ENCODE data around the gene GPR171. TPM values are rescaled to one million over a fixed set of nuclear protein-coding genes. Genes with fewer than 3 reads are reported as not detected.

The GPR171 gene
- total RNA-seq, 1 donor from 2014 or later: not detected

- no peak for DNase-seq
These were observed 10.1 kb upstream of the GPR171 start for GRCh38 chr3:151213151-151213550.

GRCh38 chr3:151210676-151211381, 7.8 kb upstream of the GPR171 start:
- no peak for DNase-seq

GRCh38 chr3:151209654-151210053, 6.6 kb upstream of the GPR171 start:
- DNase-seq: no peak

GRCh38 chr3:151206201-151206600, 3.2 kb upstream of the GPR171 start:
- no peak for DNase-seq

- DNase-seq: no peak
These were observed 2.5 kb upstream of the GPR171 start for GRCh38 chr3:151205482-151205881.

GRCh38 chr3:151204530-151205402, 1.8 kb upstream of the GPR171 start:
- DNase-seq: no peak

GRCh38 chr3:151201051-151201730, 1.8 kb downstream of the GPR171 start:
- DNase-seq: no peak

- no peak for DNase-seq
These were observed 2.4 kb downstream of the GPR171 start for GRCh38 chr3:151200586-151200985.

- no peak for DNase-seq
These were observed 3.2 kb downstream of the GPR171 start for GRCh38 chr3:151199554-151200438.

GRCh38 chr3:151198849-151199248, 4.2 kb downstream of the GPR171 start:
- no peak for DNase-seq

GRCh38 chr3:151197981-151198767, 4.8 kb downstream of the GPR171 start:
- DNase-seq: no peak

GRCh38 chr3:151197228-151197627, 5.8 kb downstream of the GPR171 start:
- DNase-seq: no peak

- no peak for DNase-seq
These were observed 6.6 kb downstream of the GPR171 start for GRCh38 chr3:151196434-151196833.

- no peak for DNase-seq
These were observed 7.2 kb downstream of the GPR171 start for GRCh38 chr3:151195826-151196225.

- DNase-seq: no peak
These were observed 10.5 kb downstream of the GPR171 start for GRCh38 chr3:151192545-151192944.

- DNase-seq: no peak
These were observed 11.9 kb downstream of the GPR171 start for GRCh38 chr3:151191095-151191494.

- no peak for DNase-seq
These were observed 19.7 kb downstream of the GPR171 start for GRCh38 chr3:151183265-151183671.

- DNase-seq: no peak
These were observed 20.5 kb downstream of the GPR171 start for GRCh38 chr3:151182349-151183079.

GRCh38 chr3:151178208-151178845, 24.7 kb downstream of the GPR171 start:
- no peak for DNase-seq

- DNase-seq: no peak
These were observed 27.1 kb downstream of the GPR171 start for GRCh38 chr3:151175952-151176351.
